Frontal cortex (tissue), 4 donors: Measurements from ENCODE around the gene SIRT2. TPM values are rescaled to one million over a fixed set of nuclear protein-coding genes. Genes with fewer than 3 reads are reported as not detected.
"Not testable (repeated sequence)": the region's sequence is repeated elsewhere in the genome, so short reads cannot be mapped to it uniquely, and the experiment has no call there.

Experiments
- DNase-seq, 2 donors: peaks; one replicate each; pipeline ENCODE4 v3.0.0; 2012; ENCODE audit warnings: low spot score in 2 of 2
- FAIRE-seq: peaks from 2 replicates; lab custom pipeline; 2012; peaks lifted over from hg19 to GRCh38; lab: Jason Lieb, UNC
- total RNA-seq: library from RNA; depleted of rRNA; stranded (reverse); fragments of >200 nt; gene quantifications from one replicate; pipeline ENCODE4 v1.2.3, GENCODE V29; 2014
- donor health status: control.
- donor health status: control.
- donor health status: control.

Gene SIRT2
- 56.7 TPM for total RNA-seq

DNA sequence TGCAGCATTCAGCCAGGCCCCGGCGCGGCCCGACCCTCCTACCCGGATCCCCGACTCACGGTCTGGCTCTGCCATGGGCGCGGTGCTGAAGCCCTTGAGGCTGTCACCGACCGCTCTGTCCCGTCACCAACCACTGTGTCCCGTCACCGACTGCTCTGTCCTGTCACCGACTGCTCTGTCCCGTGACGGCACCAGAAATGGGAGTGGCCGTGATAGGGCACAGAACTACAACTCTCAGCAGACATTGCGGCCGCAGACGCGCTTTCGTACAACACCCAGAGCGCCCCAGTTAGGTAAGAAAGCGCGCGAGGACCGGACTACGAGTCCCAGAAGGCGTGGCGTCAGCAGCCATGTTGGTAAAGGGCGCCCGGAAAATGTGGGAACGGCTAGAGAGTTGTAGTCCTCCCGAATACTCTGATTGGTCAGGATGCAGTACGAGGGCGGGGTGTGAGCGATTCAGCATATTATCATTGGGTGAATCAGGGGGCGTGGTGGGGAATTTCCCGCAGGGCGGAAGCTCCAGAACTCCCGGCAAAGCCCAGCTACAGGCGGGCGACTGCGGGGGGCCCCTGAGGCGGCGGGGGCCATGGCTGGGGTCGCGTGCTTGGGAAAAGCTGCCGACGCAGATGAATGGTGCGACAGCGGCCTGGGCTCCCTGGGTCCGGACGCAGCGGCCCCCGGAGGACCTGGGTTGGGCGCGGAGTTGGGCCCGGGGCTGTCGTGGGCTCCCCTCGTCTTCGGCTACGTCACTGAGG, at the start of gene SIRT2, which contains the start of gene NFKBIB:
Gene SIRT2 (minus strand): TSS at position 172 of the 755 bp plus-strand sequence. CDS start 97 bp downstream, at position 75.
Gene NFKBIB (plus strand): TSS at position 523 of the 755 bp plus-strand sequence. CDS start 64 bp downstream, at position 587.
- FAIRE-seq (peak; percentile 96), DNase-seq (peak; percentile 98 to 99)

GRCh38 chr19:38946229-38947010, 47.0 kb upstream of the SIRT2 start:
- no peak for FAIRE-seq

GRCh38 chr19:38945562-38946228, 46.3 kb upstream of the SIRT2 start:
- no peak for DNase-seq
- no peak for FAIRE-seq

More at GRCh38 chr19:38946229-38947010, 47.0 kb upstream of the SIRT2 start:
- DNase-seq: no peak

- DNase-seq: no peak
- no peak for FAIRE-seq
Observed at GRCh38 chr19:38944981-38945506, 45.6 kb upstream of the SIRT2 start.

GRCh38 chr19:38942471-38943181, 43.2 kb upstream of the SIRT2 start:
- FAIRE-seq (no peak), DNase-seq (no peak)

DNA sequence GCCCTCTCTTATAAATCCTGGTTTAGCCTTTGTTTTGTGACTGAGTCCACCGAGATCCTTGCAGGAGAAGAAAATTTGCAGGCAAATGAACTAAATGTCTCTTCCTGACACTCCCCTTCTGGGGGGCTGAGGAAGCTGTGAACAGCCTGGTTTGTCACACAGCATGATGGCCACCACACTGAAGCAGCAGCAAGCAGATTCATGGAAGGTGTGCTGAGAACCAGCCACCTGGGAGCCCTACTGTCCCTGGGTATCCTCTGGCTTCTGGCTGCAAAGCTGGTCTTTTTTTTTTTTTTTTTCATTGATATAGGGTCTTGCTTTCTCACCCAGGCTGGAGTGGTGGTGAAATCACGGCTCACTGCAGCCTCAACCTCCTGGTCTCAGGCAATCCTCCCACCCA, 42.6 kb upstream of the SIRT2 start:
- DNase-seq: no peak
- FAIRE-seq: no peak

DNA sequence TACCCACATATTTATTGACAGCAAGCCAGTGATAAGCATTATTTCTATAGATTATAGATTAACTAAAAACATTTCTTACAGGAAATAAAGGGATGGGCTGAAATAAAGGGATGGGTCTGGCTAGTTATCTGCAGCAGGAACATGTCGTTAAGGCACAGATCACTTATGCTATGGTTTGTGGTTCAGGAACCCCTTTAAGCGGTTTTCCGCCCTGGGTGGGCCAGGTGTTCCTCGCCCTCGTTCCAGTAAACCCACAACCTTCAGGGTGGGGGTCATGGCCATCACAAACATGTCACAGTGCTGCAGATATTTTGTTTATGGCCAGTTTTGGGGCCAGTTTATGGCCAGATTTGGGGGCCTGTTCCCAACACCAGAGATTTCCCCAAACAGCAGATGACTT, 42.0 kb upstream of the SIRT2 start:
- not testable (repeated sequence) for FAIRE-seq, DNase-seq

DNA sequence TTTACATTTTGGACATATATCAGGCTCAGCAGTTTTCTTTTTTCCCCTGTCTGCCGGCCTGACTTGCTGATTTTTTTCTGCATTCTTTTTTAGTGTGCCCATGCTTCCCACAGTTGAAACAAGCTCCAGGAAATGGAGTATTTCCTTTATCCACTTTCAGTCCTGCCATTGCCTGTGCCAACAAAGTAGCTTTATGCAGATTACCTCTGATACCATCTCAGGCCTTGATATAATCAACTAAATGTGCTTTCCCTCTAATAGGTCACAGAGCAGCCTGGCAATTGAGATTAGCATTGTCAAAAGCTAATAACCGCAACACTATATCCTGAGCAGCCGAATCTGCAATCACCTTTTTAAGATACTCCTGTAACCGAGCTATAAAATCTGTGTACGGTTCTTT, 40.5 kb upstream of the SIRT2 start:
- FAIRE-seq (no peak), DNase-seq (no peak)

- DNase-seq (no peak), FAIRE-seq (no peak)
Observed at GRCh38 chr19:38933544-38933943, 34.1 kb upstream of the SIRT2 start.

- DNase-seq (no peak), FAIRE-seq (no peak)
Observed at GRCh38 chr19:38932425-38933179, 33.2 kb upstream of the SIRT2 start.

DNA sequence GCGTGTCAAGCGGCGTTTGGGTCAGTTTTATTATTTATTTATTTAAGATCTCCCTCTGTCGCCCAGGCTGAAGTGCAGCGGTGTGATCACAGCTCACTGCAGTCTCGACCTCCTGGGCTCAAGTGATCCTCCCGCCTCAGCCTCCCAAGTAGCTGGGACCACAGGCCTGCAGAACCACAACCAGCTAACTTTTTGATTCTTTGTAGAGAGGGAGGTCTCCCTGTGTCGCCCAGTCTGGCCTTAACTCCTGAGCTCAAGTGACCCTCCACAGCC, 32.0 kb upstream of the SIRT2 start:
- no peak for FAIRE-seq
- no peak for DNase-seq

DNA sequence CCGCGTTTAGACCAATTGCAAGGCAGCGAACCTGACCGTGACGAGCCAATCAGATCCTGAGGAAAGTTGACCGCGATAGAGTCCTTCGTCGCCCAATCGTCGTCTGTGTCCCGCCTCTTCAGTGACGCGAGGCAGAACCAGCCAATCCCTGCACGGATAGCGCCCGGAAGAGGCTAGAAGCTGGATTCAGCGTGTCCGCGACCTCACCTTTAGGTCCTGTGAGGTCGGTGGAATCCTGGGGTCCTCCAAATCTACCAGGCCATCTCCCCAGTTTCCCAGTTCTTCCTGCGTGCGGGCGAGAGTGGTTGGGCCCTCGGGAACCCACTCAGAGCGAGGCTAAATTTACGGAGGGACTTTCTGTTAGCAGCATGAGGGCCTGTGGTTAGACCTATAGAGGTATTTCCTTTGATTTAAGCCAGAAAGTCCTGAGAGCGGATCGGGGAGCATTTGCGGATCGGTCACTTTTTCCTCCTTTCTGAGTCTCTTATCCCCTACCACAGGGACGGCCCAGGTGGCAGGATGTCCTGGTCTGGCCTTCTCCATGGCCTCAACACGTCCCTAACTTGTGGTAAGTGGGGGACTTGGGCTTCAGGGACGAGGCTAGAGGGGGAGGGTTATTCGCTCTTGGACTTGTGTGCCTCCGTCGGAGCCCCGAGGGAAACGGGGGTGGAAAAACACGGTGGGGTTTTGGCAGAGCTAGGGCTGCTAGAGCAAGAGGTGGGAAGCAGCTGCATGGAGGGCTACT, 31.5 kb upstream of the SIRT2 start, which contains the start of gene MRPS12:
Gene MRPS12 (plus strand): TSS at position 169 of the 745 bp plus-strand sequence. CDS start 351 bp downstream, at position 520.
- DNase-seq: peak; percentile 99
- FAIRE-seq: peak; percentile 93

GRCh38 chr19:38929929-38930775, 30.7 kb upstream of the SIRT2 start, which contains the start of gene SARS2:
Gene SARS2 (minus strand): TSS chr19:38930763. CDS start chr19:38930736, 27 bp downstream.
- no peak for FAIRE-seq
- peak; percentile 89 to 95 for DNase-seq

DNA sequence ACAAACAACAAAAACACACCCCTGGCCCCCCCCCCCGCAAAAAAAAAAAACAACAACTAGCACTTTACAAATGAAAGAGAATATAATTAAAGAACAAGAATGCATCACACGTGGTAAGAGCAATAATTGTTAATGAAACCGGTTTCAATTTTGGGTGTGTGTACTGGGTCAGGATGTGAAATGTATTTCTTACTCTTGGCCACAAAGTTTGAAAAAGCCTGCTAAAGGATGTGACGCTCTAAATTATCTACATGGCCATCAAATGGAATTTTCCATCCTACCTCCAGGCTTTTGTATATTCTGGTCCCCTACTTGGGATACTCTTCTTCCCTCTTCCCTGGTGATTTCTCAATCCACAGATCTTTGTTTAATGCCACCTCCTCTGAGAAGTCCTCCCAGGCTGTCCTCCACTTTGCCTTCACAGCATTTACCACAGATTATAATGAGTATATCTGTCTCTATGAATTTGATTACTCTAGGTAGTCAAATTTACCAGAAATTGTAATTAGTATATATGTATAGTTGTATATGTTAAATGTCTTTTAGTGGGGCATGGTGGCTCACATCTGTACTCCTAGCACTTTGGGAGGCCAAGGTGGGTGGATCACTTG, 29.1 kb upstream of the SIRT2 start:
- DNase-seq (no peak), FAIRE-seq (no peak)

DNA sequence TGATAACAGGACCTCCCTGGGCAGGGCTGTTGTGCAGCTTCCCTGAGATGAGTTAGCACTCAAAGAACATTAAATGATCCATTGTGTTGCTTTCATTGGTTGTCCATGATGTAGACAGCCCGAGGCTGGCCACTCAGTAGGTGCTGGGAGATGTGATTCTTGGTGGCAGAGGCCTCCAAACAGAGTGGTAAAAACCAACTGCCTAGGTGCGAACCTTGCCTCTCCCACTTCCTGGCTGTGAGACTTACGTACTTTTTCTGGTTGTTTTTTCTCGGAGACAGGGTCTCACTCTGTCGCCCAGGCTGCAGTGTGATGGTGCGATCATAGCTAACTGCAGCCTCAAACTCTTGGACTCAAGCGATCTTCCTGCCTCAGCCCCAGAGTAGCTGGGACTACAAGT, 25.0 kb upstream of the SIRT2 start:
- DNase-seq: no peak
- FAIRE-seq: no peak

DNA sequence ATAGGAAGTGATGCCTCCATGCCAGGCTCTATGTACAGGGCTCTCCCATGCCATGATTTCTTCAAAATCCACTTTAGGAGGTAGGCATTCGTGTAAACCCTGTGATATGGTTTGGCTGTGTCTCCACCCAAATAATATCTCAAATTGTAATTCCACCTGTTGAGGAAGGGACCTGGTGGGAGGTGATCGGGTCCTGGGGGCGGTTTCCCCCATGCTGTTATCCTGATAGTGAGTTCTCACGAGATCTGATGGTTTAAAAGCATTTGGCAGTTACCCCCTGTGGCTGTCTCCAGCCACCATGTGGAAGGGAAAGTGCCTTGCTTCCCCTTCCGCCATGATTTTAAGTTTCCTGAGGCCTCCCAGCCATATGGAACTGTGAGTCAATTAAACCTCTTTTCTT, 23.1 kb upstream of the SIRT2 start:
- FAIRE-seq (no peak), DNase-seq (no peak)
